ENCODE measurements around the gene PAX6. TPM values are rescaled to one million over a fixed set of nuclear protein-coding genes. Genes with fewer than 3 reads are reported as not detected.

PAX6 gene
- total RNA-seq, 2 experiments from 2014 or later = not detected

DNA sequence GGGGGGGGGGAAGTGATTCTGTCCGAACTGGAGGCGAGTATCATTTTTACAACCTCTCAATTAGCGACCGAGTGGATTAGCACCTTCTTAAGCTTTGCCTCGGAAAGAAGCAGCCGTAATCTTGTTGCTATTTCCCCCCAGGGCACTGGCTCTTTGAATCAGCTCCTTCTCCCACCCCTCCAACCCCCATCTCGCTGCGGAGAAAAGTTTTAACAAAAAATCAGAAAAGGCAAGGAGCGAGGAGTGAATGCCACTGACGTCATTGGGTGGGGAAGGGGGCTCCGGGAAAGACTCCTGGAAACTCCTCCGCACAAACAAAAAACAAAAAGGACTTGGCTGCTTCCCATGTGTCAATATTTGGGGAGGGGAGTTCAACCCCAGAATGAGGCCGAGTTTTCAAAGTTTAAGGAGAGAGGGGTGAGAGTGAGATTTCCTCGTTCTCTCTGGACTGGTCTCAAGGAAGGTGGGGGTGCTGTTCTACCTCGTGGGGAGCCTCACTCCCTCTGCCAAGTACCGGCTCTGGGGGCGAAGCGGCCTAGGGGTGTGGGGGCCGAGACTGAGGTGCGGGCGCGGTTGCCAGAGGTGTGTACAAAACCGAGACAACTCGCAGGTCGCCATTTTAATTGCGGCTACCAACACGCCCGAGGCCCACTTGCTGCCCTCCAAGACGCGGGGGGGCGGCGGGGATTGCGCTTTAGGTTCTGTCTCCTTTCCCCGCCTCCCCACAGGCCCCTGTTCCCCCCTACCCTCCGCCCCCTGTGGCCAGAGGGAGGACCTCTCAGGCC is 2.5 kb upstream of the PAX6 start:
- H3K36me3 Mint-ChIP-seq (ENCODE audit: low read depth) = peaks cover 7% of the 10 kb centered on the region
- peaks cover 70% of the 10 kb centered on the region for H3K27me3 Mint-ChIP-seq (ENCODE audit: low read depth)
- peaks cover 44% of the 10 kb centered on the region for H3K4me1 Mint-ChIP-seq (ENCODE audit: low read depth)
- DNase-seq (peak; percentile 19), ATAC-seq (no peak)
- H3K4me3 Mint-ChIP-seq = no peak overlapping the region
- ChIA-PET CTCF (interaction anchor here (1.3 kb wide), 1 partner anchor 15 kb away, joined by 4 read pairs; no protein-coding TSS in a partner anchor), POLR2A (no interaction called here)
- no peaks in the 10 kb centered on the region for H3K9me3 Mint-ChIP-seq (ENCODE audit: insufficient read depth)
- no peak overlapping the region for H3K27ac Mint-ChIP-seq

GRCh38 chr11:31812383-31813381 is 1.6 kb upstream of the PAX6 start:
- ChIA-PET POLR2A (no interaction called here), CTCF (interaction anchor here (1.3 kb wide), 1 partner anchor 14 kb away, joined by 4 read pairs; no protein-coding TSS in a partner anchor)
- H3K27me3 Mint-ChIP-seq (ENCODE audit: low read depth) = peaks cover 74% of the 10 kb centered on the region
- H3K4me1 Mint-ChIP-seq (ENCODE audit: low read depth) = peaks cover 42% of the 10 kb centered on the region
- H3K9me3 Mint-ChIP-seq (ENCODE audit: insufficient read depth) = no peaks in the 10 kb centered on the region
- DNase-seq (no peak), ATAC-seq (no peak)
- H3K36me3 Mint-ChIP-seq (ENCODE audit: low read depth) = peaks cover 7% of the 10 kb centered on the region
- peak overlapping the region; percentile 17 for H3K4me3 Mint-ChIP-seq
- H3K27ac Mint-ChIP-seq = no peak overlapping the region

DNA sequence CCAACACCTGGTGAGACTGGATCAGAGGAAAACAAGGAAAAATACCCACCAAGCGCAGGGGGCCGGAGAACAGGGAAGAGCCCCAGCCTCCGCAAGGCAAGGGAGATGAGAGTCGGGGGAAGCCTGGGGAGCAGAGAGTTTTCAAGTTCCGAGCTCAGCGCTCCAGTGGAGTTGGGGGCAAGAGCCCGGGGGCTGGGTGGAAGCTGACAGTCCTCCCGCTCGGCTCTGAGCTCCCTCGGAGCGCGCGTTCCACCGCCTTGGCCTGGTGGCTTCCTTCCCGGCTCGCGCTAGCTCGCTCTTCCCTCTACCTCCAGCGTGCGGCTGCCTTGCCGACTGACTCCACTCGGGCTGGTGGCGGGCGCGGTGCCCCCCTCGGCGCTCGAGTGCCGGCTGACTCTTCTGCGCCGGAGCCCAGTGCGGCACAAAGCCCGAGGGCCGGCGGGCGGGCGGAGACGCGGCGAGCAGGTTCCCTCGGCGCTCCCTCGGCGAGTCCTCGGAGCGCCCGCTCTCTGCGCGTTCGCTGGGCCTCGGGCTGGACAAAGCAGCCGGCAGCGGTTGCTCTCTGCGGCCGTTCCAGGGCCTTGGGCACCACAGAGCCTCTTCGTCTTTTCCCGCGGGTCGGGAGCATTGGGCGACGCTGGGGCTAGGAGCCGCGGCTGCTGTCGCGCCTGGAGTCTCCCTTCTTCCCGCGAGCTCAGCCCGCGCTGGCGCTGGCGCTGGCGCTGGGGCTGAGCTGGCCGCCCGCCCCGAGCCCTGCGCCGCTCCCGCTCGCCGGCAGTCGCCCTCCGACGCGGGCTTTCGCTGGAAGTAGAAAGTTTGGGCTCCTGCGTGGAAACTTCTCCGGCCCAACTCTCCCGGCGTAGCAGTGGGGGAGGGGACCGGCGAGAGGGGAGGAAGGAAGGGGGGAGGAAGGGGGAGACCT is 1.0 kb downstream of the PAX6 start:
- H3K27ac Mint-ChIP-seq = peak overlapping the region; percentile 70
- peaks cover 76% of the 10 kb centered on the region for H3K27me3 Mint-ChIP-seq (ENCODE audit: low read depth)
- peak overlapping the region; percentile 43 for H3K4me3 Mint-ChIP-seq
- CTCF ChIA-PET = interaction anchor here (1.5 kb wide), 1 partner anchor 575 kb away, joined by 3 read pairs; no protein-coding TSS in a partner anchor
- H3K36me3 Mint-ChIP-seq (ENCODE audit: low read depth) = peaks cover 4% of the 10 kb centered on the region
- POLR2A ChIA-PET = no interaction called here
- H3K4me1 Mint-ChIP-seq (ENCODE audit: low read depth) = peaks cover 34% of the 10 kb centered on the region
- ATAC-seq (peak; percentile 28), DNase-seq (no peak)
- H3K9me3 Mint-ChIP-seq (ENCODE audit: insufficient read depth) = no peaks in the 10 kb centered on the region

GRCh38 chr11:31809541-31809856 is 1.6 kb downstream of the PAX6 start:
- POLR2A ChIA-PET = no interaction called here
- Mint-ChIP-seq H3K27me3 (ENCODE audit: low read depth) (peaks cover 75% of the 10 kb centered on the region), H3K27ac (peak overlapping the region; percentile 70), H3K36me3 (ENCODE audit: low read depth) (peaks cover 6% of the 10 kb centered on the region), H3K4me3 (peak overlapping the region; percentile 30), H3K4me1 (ENCODE audit: low read depth) (peaks cover 35% of the 10 kb centered on the region), H3K9me3 (ENCODE audit: insufficient read depth) (no peaks in the 10 kb centered on the region)
- DNase-seq (no peak), ATAC-seq (no peak)
- CTCF ChIA-PET = interaction anchor here (1.0 to 1.5 kb wide), 2 partner anchors 414 to 574 kb away, joined by 3 read pairs; no protein-coding TSS in a partner anchor

DNA sequence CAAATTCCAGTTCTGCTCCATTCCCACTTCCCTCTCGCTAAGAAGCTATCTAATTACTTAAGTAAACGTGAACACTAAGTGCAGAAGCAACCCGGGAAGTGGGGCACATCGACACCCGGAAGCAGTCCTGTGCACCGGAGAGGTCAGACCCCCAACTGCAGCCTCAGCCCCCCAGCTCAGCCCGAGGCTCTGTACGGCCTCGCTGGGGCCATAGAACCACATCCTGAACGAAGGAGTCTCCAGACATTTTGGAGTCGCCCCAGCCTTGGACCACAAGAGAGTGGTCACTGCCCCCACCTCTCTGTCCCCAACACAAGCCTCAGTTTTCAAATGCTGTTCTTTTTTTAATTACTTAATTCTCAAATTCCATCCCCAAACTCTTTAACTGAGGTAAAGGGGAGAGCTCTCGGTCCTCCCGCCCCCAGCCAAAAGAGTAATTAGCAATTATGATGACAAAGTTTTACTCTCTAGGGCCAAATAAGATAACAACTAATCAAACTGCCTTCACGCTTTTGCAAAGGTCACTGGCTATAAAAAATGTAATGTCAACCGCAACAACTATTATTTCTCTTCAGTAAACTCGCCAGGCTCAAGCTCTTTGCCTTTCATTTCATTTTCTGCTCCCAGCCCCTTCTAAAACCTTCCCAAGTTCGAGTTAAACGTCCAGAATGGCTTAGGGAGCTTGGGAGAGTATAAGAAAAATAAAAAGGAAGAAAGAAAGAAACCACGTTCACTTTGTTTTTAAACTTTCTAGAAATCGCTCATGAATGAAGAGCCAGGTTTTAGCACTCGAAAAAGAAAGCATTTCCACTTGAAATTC is 2.2 kb downstream of the PAX6 start:
- ChIA-PET POLR2A (no interaction called here), CTCF (interaction anchor here (1.0 to 1.5 kb wide), 3 partner anchors 149 to 573 kb away, joined by 3 to 4 read pairs (median 3); no protein-coding TSS in a partner anchor)
- peaks cover 40% of the 10 kb centered on the region for H3K4me1 Mint-ChIP-seq (ENCODE audit: low read depth)
- no peaks in the 10 kb centered on the region for H3K9me3 Mint-ChIP-seq (ENCODE audit: insufficient read depth)
- peaks cover 76% of the 10 kb centered on the region for H3K27me3 Mint-ChIP-seq (ENCODE audit: low read depth)
- ATAC-seq (no peak), DNase-seq (no peak)
- H3K36me3 Mint-ChIP-seq (ENCODE audit: low read depth) = peaks cover 10% of the 10 kb centered on the region
- peak overlapping the region; percentile 70 for H3K27ac Mint-ChIP-seq
- H3K4me3 Mint-ChIP-seq = peak overlapping the region; percentile 30

DNA sequence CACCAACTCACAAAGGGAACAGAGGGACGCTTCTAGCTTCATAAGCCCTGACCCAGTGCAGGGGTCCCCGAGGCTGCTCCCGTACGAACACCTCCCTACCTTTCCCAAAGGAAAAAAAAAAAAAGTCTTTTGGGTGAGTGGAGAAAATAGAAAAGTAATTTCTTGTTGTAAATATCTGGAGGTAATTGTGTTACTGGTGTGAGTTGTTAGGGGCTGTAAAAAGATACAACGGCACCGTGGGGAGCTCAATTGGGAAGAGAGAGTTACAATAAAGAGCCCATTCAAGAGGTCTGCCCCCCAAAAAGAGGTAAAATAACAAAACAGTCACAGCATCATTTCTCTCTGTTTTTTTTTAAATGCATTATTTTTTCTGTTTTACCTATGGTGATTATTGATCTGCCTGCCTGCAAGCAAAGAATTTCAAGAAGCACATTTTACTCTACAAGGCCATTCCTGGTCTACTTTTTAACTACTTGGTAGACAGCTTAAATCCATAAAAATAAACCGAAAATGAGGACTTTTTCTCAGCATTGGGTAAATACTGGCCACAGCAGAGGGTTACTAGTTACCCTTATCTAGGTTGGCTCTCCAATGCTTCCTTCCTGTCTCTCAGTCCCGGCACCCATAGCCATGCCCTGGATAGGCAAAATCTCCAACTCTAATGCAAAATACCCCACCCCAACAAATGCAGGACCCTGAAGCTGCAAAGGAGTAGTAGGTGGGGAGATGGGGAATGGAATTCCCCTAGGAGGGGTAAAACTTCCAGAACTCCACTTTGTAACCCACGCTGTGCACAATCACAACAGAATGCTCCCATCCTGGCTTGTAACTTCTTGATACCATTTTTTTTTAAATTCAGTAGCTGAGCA is 3.1 kb downstream of the PAX6 start:
- no peak for ATAC-seq
- Mint-ChIP-seq H3K9me3 (ENCODE audit: insufficient read depth) (no peaks in the 10 kb centered on the region), H3K36me3 (ENCODE audit: low read depth) (peaks cover 16% of the 10 kb centered on the region), H3K27ac (no peak overlapping the region), H3K27me3 (ENCODE audit: low read depth) (peaks cover 79% of the 10 kb centered on the region), H3K4me1 (ENCODE audit: low read depth) (peaks cover 44% of the 10 kb centered on the region), H3K4me3 (no peak overlapping the region)
- POLR2A ChIA-PET = interaction anchor here (0.7 kb wide), 1 partner anchor 298 kb away, joined by 3 read pairs; no protein-coding TSS in a partner anchor
- DNase-seq = no peak
- CTCF ChIA-PET = interaction anchor here (0.6 to 1.5 kb wide), 2 partner anchors 16 to 150 kb away, joined by 3 to 4 read pairs; no protein-coding TSS in a partner anchor

GRCh38 chr11:31806928-31807798 is 4.0 kb downstream of the PAX6 start:
- Mint-ChIP-seq H3K27ac (no peak overlapping the region), H3K27me3 (ENCODE audit: low read depth) (peaks cover 81% of the 10 kb centered on the region), H3K9me3 (ENCODE audit: insufficient read depth) (no peaks in the 10 kb centered on the region), H3K36me3 (ENCODE audit: low read depth) (peaks cover 18% of the 10 kb centered on the region), H3K4me3 (no peak overlapping the region), H3K4me1 (ENCODE audit: low read depth) (peaks cover 42% of the 10 kb centered on the region)
- POLR2A ChIA-PET = no interaction called here
- CTCF ChIA-PET = interaction anchor here (1.5 kb wide), 1 partner anchor 151 kb away, joined by 4 read pairs; no protein-coding TSS in a partner anchor
- no peak for ATAC-seq
- DNase-seq = no peak

- POLR2A ChIA-PET = no interaction called here
- H3K4me3 Mint-ChIP-seq = no peak overlapping the region
- H3K27me3 Mint-ChIP-seq (ENCODE audit: low read depth) = peaks cover 82% of the 10 kb centered on the region
These were observed 4.8 kb downstream of the PAX6 start for GRCh38 chr11:31806186-31806927.

GRCh38 chr11:31805629-31806185 is 5.4 kb downstream of the PAX6 start:
- Mint-ChIP-seq H3K27me3 (ENCODE audit: low read depth) (peaks cover 83% of the 10 kb centered on the region), H3K9me3 (ENCODE audit: insufficient read depth) (no peaks in the 10 kb centered on the region), H3K4me3 (no peak overlapping the region), H3K4me1 (ENCODE audit: low read depth) (peaks cover 33% of the 10 kb centered on the region), H3K36me3 (ENCODE audit: low read depth) (peaks cover 15% of the 10 kb centered on the region), H3K27ac (no peak overlapping the region)
- ChIA-PET CTCF (no interaction called here), POLR2A (no interaction called here)
- no peak for DNase-seq
- ATAC-seq = no peak

More at GRCh38 chr11:31806186-31806927, 4.8 kb downstream of the PAX6 start:
- CTCF ChIA-PET = no interaction called here
- H3K27ac Mint-ChIP-seq = no peak overlapping the region
- DNase-seq = no peak
- peaks cover 15% of the 10 kb centered on the region for H3K36me3 Mint-ChIP-seq (ENCODE audit: low read depth)
- peaks cover 38% of the 10 kb centered on the region for H3K4me1 Mint-ChIP-seq (ENCODE audit: low read depth)
- no peak for ATAC-seq
- H3K9me3 Mint-ChIP-seq (ENCODE audit: insufficient read depth) = no peaks in the 10 kb centered on the region

Data from activated CD8-positive, alpha-beta T cell treated with anti-CD3 and anti-CD28 coated beads, Interleukin-2, amount 10 ng/mL, durations not matched to agents 7 days and 5 days (primary cell).